Naive thymus-derived CD8-positive, alpha-beta T cell (primary cell): Measurements from ENCODE around the gene AGR3. TPM values are rescaled to one million over a fixed set of nuclear protein-coding genes. Genes with fewer than 3 reads are reported as not detected.
"Not testable (repeated sequence)": the region's sequence is repeated elsewhere in the genome, so short reads cannot be mapped to it uniquely, and the experiment has no call there.

Experiments
- ATAC-seq, 2 donors: fragments of 150-1000 bp; cut with Tn5 transposase in 1 of 2; sonication (Bioruptor Pico), chemical (Tn5 transposase) in 1 of 2; 1 replicate in 1 of 2; 2 replicates in 1 of 2; pipeline ENCODE4 v1.10.0; 2021; ENCODE audit warnings: mild to moderate bottlenecking in 2 of 2, moderate library complexity in 2 of 2
- POLR2A ChIA-PET: fragments of 350-600 bp; sonication (Branson Sonifier 250); formaldehyde crosslinking; loops from one replicate; lab custom pipeline; 2021; ENCODE audit warnings: antibody characterized with exemption; lab: Charles Lee
- DNase-seq, 10 donors: peaks; one replicate each; pipeline versions ENCODE4 v3.0.0 to v3.0.0-alpha.2; 2020 to 2022
- H3K27ac Mint-ChIP-seq, 10 donors: one replicate each; pipeline ENCODE4 v1.8.0; 2020 to 2022; ENCODE audit warnings: mild to moderate bottlenecking in 10 of 10, mixed read lengths in 10 of 10, moderate library complexity in 4 of 10, inconsistent platforms in 1 of 10
- H3K27me3 Mint-ChIP-seq, 5 donors: one replicate each; pipeline ENCODE4 v1.8.0; 2021 to 2022; ENCODE audit warnings: mixed read lengths in 5 of 5
- H3K36me3 Mint-ChIP-seq, 3 donors: one replicate each; pipeline ENCODE4 v1.8.0; 2020 to 2022; ENCODE audit warnings: mixed read lengths in 3 of 3, mild to moderate bottlenecking in 2 of 3, inconsistent platforms in 1 of 3
- H3K4me1 Mint-ChIP-seq, 4 donors: one replicate each; pipeline ENCODE4 v1.8.0; 2021 to 2022; ENCODE audit warnings: mixed read lengths in 4 of 4
- H3K4me3 Mint-ChIP-seq, 10 donors: one replicate each; pipeline ENCODE4 v1.8.0; 2020 to 2022; ENCODE audit warnings: mild to moderate bottlenecking in 10 of 10, mixed read lengths in 10 of 10, moderate library complexity in 6 of 10, inconsistent platforms in 1 of 10
- H3K9me3 Mint-ChIP-seq, 9 donors: one replicate each; pipeline ENCODE4 v1.8.0; 2020 to 2022; ENCODE audit warnings: mixed read lengths in 9 of 9, mild to moderate bottlenecking in 3 of 9, inconsistent platforms in 1 of 9, moderate library complexity in 1 of 9
- polyA plus RNA-seq, 3 donors: library from polyadenylated mRNA; unstranded; fragments of 300-500 nt; fragmentation: Illumina TruSeq; gene quantifications; one replicate each; pipeline ENCODE4 v1.2.3, GENCODE V29; 2021
- total RNA-seq, 8 experiments: library from RNA in 2 of 8; stranded (reverse) in 2 of 8; gene quantifications; one replicate each; pipeline ENCODE4 v1.2.3 and lab custom pipeline; 2021 to 2026

Gene AGR3
- total and polyA plus RNA-seq, 5 experiments from 2014 or later, result not detected

DNA sequence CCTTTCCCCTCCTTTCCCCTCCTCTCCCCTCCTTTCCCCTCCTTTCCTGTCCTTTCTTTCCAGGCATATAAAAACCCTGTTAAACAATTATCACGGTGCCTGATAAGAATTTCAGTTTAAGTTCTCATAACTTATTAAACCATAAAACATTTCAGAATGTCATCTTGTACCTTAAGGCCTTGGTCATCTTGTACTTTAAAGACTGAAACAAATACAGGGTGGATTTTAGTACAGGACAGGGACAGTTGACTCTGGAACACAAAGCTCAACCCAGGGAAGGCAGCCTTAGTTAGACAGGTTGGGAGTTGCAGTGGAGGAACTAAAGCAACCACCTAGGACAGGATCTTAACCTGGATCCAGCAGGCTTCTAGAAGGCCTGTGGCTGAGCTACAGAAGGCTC, 1.2 kb downstream of the AGR3 start:
- Mint-ChIP-seq H3K27ac (no peak overlapping the region), H3K9me3 (no peaks in the 10 kb centered on the region), H3K27me3 (peaks cover 0 to 3% (median 0%) of the 10 kb centered on the region in 5 donors), H3K4me1 (no peaks in the 10 kb centered on the region), H3K36me3 (no peaks in the 10 kb centered on the region), H3K4me3 (no peak overlapping the region)
- POLR2A ChIA-PET, result no interaction called here
- ATAC-seq (no peak), DNase-seq (no peak)

DNA sequence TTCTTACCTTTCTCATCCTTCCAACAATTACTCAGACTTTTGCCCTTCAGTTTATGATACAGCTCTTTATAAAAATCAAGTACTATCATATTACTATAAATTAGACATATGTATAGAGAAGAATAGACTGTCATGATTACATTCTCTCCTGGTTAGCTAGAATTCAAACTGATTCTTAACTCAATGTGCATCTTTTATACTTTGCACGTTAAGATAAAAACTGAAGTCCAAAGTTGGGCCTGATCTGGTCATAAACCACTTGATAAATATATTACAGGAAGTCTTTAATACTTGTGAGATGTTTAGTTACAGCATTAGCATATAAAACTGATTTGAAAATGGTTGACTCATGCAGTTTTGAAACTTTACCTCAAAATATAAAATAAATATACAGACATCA, 2.6 kb downstream of the AGR3 start:
- POLR2A ChIA-PET, result no interaction called here
- ATAC-seq, result no peak
- Mint-ChIP-seq H3K9me3 (no peaks in the 10 kb centered on the region), H3K27me3 (peaks cover 0 to 5% (median 0%) of the 10 kb centered on the region in 5 donors), H3K27ac (no peak overlapping the region), H3K4me3 (no peak overlapping the region), H3K36me3 (no peaks in the 10 kb centered on the region), H3K4me1 (no peaks in the 10 kb centered on the region)
- no peak for DNase-seq

DNA sequence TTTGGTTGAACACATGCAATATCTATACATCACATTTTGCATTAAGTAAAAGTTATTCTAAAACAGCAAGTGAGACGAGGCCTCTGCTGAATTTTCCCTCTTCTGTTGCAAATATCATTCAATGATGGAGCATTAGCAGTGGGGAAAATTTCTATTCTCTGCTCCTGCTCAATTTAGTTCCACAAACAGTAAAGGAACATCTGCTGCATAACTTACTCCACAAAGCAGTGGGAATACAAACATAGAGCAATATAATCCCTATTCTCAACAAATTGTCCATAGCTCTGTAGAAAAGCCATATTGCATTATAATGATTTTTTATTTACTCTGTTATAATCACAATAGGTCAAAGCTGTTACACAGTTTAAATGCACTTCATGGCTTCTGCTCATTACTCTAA, 5.9 kb downstream of the AGR3 start:
- POLR2A ChIA-PET, result no interaction called here
- DNase-seq (no peak), ATAC-seq (no peak)
- peaks cover 0 to 13% (median 4%) of the 10 kb centered on the region in 9 donors for H3K9me3 Mint-ChIP-seq
- peaks cover 0 to 10% (median 0%) of the 10 kb centered on the region in 5 donors for H3K27me3 Mint-ChIP-seq
- no peak overlapping the region for H3K4me3 Mint-ChIP-seq
- no peaks in the 10 kb centered on the region for H3K4me1 Mint-ChIP-seq
- H3K36me3 Mint-ChIP-seq, result no peaks in the 10 kb centered on the region
- no peak overlapping the region for H3K27ac Mint-ChIP-seq

DNA sequence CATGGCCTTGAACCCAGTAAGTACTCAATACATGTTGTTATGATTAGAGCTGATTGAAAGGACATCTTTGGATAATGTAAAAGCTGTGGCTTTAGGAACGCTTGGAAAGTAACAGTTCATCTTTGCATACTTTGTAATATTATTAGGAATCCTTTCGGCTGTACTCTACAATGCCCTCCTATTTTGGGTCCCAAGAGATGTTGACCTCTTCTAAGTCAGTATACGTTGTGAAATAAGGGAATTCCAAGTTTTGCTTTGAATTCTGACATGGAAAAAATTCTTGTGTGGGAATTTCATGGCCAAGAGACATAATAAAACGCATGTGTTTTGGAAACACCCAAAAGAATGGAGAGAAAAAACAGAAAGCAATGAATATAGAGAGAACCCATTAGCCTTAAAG, 7.7 kb downstream of the AGR3 start:
- Mint-ChIP-seq H3K4me3 (no peak overlapping the region), H3K36me3 (no peaks in the 10 kb centered on the region), H3K4me1 (no peaks in the 10 kb centered on the region), H3K27me3 (peaks cover 0 to 10% (median 0%) of the 10 kb centered on the region in 5 donors), H3K27ac (no peak overlapping the region), H3K9me3 (peaks cover 0 to 13% (median 4%) of the 10 kb centered on the region in 9 donors)
- ATAC-seq (no peak), DNase-seq (no peak)
- POLR2A ChIA-PET, result no interaction called here

DNA sequence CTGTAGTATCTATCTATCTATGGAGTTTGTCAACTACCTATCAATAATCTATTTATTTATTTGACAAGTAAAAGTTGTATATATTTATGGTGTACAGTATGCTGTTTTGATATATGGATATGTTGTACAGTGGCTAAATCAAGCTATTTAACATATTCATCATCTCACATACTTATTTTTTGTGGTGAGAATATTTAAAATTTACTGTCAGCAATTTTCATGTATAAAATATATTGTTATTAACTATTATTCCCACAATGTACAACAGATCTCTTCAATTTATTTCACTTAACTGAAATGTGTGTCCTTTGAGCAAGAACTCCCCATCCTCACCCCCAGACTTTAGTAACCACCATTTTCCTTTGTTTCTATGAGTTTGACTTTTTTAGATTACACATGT, 14.5 kb downstream of the AGR3 start:
- H3K9me3 Mint-ChIP-seq, result peaks cover 0 to 8% (median 4%) of the 10 kb centered on the region in 9 donors
- H3K27ac Mint-ChIP-seq, result no peak overlapping the region
- H3K36me3 Mint-ChIP-seq, result no peaks in the 10 kb centered on the region
- no peaks in the 10 kb centered on the region for H3K4me1 Mint-ChIP-seq
- POLR2A ChIA-PET, result no interaction called here
- no peak overlapping the region for H3K4me3 Mint-ChIP-seq
- DNase-seq (no peak), ATAC-seq (no peak)
- H3K27me3 Mint-ChIP-seq, result peaks cover 0 to 11% (median 3%) of the 10 kb centered on the region in 5 donors

DNA sequence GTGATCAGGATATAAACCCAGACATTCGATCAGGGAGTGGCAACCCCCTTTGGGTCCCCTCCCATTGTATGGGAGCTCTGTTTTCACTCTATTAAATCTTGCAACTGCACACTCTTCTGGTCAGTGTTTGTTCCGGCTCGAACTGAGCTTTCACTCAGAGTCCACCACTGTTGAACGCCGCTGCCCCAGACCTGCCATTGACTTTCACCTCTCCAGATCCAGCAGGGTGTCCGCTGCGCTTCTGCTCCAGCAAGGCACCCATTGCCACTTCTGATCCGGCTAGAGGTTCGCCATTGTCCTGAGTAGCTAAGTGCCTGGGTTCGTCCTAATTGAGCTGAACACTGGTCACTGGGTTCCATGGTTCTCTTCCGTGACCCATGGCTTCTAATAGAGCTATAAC, 28.6 kb downstream of the AGR3 start:
- DNase-seq, H3K36me3 Mint-ChIP-seq, H3K4me3 Mint-ChIP-seq, H3K9me3 Mint-ChIP-seq, POLR2A ChIA-PET, ATAC-seq: not testable (repeated sequence)
- peak overlapping the region in 1 of 10 donors; percentile 46 for H3K27ac Mint-ChIP-seq
- H3K4me1 Mint-ChIP-seq, result peaks cover 0 to 12% (median 7%) of the 10 kb centered on the region in 4 donors
- peaks cover 0 to 25% (median 7%) of the 10 kb centered on the region in 5 donors for H3K27me3 Mint-ChIP-seq

DNA sequence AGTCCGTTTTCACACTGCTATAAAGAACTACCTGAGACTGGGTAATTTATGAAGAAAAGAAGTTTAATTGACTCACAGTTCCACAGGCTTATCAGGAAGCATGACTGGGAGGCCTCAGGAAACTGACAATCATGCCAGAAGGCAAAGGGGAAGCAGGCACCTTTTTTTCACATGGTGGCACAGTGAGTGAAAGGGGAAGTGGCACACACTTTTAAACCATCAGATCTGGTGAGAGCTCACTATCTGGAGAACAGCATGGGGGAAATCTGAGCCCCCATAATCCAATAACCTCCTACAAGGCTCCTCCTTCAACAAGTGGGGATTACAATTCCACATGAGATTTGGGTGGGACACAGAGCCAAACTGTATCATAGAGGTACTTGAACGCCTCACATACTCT, 30.0 kb downstream of the AGR3 start:
- ATAC-seq, result no peak
- H3K27me3 Mint-ChIP-seq, result peaks cover 0 to 25% (median 7%) of the 10 kb centered on the region in 5 donors
- DNase-seq, result peak in 1 of 10 donors; percentile 7
- H3K4me1 Mint-ChIP-seq, result peaks cover 0 to 12% (median 7%) of the 10 kb centered on the region in 4 donors
- no peak overlapping the region for H3K27ac Mint-ChIP-seq
- H3K4me3 Mint-ChIP-seq, result peak overlapping the region in 1 of 10 donors; percentile 37
- H3K36me3 Mint-ChIP-seq, result no peaks in the 10 kb centered on the region
- POLR2A ChIA-PET, result no interaction called here
- H3K9me3 Mint-ChIP-seq, result no peaks in the 10 kb centered on the region

DNA sequence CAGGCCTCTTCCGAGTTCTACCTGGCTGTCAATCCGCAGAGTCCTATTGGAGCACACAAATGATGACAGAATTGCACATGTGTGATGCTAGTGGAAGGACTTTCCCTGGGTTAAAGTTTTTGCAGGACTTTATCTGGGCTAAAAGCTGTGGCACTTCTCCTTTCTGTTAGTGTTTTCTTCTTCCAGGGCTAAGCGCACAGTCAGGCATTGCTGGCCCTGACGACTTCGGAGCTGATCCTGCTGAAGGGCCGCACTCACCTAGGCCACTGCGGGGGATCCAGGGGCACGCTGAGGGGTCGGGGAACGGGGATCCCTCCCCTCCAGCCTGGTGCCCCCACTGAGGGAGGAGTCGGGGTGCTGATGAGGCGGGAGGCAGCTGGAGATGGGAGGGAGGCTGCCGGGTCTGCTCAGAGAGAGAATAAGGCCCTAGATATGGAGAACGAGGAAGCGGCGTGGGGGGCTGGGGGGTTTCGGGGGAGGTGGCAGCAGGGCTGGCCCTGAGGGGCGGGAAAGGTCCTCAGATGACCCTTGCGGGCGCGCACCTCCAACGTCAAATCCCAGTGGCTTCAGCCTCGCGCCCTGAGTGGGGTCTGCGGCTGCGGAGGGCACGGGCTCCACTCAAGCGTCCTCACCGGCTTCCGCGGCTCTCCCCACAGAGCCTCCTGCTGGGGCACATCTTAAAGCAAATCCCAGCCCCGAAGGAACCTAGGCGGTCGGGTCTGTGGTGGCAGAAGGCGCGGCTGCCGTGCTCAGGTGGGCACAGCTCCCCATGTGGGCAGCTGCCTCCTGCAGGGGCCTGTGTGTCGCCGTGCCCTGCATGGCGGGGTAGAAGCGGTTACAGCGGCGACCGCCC, 30.9 kb downstream of the AGR3 start:
- Mint-ChIP-seq H3K27ac (no peak overlapping the region), H3K36me3 (no peaks in the 10 kb centered on the region), H3K9me3 (no peaks in the 10 kb centered on the region), H3K4me3 (peak overlapping the region in 5 of 10 donors; percentile 1 to 58 (median 37)), H3K27me3 (peaks cover 0 to 25% (median 7%) of the 10 kb centered on the region in 5 donors), H3K4me1 (peaks cover 0 to 12% (median 7%) of the 10 kb centered on the region in 4 donors)
- peak in 1 of 10 donors; percentile 1 for DNase-seq
- POLR2A ChIA-PET, result no interaction called here
- peak in 1 of 2 donors; percentile 59 for ATAC-seq

DNA sequence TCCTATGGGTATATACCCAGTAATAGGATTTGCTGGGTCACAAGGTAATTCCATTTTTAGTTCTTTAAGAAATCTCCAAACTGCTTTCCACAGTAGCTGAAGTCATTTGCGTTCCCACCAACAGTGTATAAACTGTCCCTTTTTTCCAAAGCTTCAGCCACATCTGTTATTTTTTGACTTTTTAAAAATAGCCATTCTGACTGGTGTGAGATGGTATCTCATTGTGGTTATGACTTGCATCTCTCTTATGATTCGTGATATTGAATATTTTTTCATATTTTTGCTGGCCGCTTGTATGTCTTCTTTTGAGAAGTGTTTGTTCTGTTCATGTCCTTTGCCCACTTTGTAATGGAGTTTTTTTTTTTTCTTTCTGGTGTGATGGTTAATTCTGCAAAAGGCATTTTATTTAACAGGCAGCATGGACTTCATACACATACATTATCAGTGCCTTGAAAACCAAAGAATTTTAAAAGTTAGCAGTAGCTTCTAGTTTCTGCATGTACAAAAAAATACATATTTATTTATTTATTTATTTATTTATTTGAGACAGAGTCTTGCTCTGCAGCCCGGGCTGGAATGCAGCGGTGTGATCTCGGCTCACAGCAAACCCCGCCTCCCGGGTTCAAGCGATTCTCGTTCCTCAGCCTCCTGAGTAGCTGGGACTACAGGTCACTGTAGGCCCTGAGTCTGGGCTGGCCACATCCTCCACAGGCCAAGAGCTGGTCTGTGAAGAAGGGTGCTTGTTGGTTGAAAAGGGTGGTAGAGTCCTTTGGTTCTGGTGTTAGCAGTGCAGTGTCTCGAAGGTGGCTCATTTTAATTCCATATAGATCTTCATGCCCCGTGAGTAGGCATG, 32.3 kb downstream of the AGR3 start:
- H3K4me1 Mint-ChIP-seq, result peaks cover 0 to 12% (median 7%) of the 10 kb centered on the region in 4 donors
- no peak overlapping the region for H3K27ac Mint-ChIP-seq
- H3K36me3 Mint-ChIP-seq, result no peaks in the 10 kb centered on the region
- no peaks in the 10 kb centered on the region for H3K9me3 Mint-ChIP-seq
- POLR2A ChIA-PET, result no interaction called here
- ATAC-seq (no peak), DNase-seq (no peak)
- no peak overlapping the region for H3K4me3 Mint-ChIP-seq
- H3K27me3 Mint-ChIP-seq, result peaks cover 0 to 25% (median 7%) of the 10 kb centered on the region in 5 donors

DNA sequence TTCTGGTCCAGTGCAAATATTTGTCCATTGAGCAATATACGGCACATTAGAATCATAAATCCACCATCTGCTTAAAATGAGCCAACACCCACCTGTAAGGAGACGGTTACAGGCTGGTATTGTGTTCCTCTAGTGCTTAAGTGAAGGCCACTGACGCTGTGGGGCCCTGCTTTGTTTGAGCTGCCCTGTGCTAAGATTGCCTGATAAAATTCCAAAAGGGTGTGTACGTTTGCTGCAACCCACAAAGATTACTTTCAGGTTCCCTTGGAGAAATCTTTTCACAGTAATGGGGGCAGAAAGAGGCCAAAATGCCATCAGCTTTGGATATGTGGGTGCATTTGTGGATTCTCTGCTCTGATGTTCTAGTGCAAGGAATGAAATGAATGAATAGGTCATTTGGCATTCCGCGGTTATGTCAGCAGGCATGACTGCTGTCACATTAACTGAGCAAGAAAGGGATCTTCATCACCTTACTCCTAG, 34.4 kb downstream of the AGR3 start:
- DNase-seq (no peak), ATAC-seq (no peak)
- Mint-ChIP-seq H3K36me3 (no peaks in the 10 kb centered on the region), H3K4me1 (peaks cover 0 to 12% (median 7%) of the 10 kb centered on the region in 4 donors), H3K9me3 (no peaks in the 10 kb centered on the region), H3K27me3 (peaks cover 0 to 17% (median 9%) of the 10 kb centered on the region in 5 donors), H3K4me3 (no peak overlapping the region), H3K27ac (no peak overlapping the region)
- POLR2A ChIA-PET, result no interaction called here

DNA sequence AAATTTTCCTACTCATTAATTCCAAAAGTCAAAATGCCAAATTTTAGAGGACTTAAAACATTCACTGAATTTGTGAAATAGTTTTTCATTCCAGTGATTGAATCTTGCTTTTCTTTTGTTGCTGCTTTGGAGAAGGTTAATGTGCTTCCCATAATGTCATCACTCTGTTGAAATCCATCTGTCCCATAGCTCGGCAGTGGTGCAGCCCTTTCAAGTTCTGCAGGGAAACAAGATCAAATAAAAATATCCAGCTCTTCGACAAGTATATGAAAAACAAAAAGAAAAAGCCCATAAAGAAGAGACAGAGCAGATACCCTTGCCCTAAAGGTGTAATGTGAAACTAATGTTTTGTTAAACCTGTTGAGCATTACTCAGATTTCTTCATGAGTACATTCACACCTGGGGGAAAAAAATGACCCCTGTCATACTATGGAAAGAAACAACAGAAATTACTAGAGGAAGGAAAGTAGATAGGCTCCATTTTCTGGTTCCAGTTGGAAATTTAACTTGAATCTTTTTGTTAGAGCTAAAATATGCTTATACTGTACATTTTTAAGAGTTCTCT, 35.1 kb downstream of the AGR3 start:
- no peak overlapping the region for H3K4me3 Mint-ChIP-seq
- no peak for DNase-seq
- ATAC-seq, result no peak
- H3K36me3 Mint-ChIP-seq, result no peaks in the 10 kb centered on the region
- peaks cover 0 to 9% (median 7%) of the 10 kb centered on the region in 4 donors for H3K4me1 Mint-ChIP-seq
- no peaks in the 10 kb centered on the region for H3K9me3 Mint-ChIP-seq
- POLR2A ChIA-PET, result no interaction called here
- no peak overlapping the region for H3K27ac Mint-ChIP-seq
- peaks cover 0 to 16% (median 10%) of the 10 kb centered on the region in 5 donors for H3K27me3 Mint-ChIP-seq

DNA sequence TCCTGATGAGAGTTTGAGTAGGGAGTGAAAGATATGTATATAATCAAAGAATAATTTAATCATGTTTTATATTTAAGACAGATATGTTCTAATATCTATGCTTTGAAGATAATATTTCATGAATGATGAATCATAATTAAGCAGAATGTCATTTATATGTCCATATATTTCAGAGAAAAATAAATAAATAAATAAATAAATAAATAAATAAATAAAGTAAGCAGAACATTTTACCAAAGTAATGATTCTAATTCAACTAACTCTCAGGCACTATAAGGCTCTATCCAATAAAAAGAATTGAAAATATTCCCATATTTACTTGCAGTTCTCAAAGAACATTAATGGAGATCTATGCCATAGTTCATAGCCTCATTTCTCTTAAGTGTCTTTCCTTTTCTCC, 36.0 kb downstream of the AGR3 start:
- no peak for DNase-seq
- POLR2A ChIA-PET, result no interaction called here
- H3K27ac Mint-ChIP-seq, result no peak overlapping the region

More for the DNA sequence above, 36.0 kb downstream of the AGR3 start:
- Mint-ChIP-seq H3K9me3 (no peaks in the 10 kb centered on the region), H3K4me1 (peaks cover 0 to 3% (median 1%) of the 10 kb centered on the region in 4 donors), H3K4me3 (no peak overlapping the region), H3K27me3 (peaks cover 0 to 10% (median 5%) of the 10 kb centered on the region in 5 donors), H3K36me3 (no peaks in the 10 kb centered on the region)
- ATAC-seq, result no peak
